ENCODE data around the gene TMEM151B.

TMEM151B gene

DNA sequence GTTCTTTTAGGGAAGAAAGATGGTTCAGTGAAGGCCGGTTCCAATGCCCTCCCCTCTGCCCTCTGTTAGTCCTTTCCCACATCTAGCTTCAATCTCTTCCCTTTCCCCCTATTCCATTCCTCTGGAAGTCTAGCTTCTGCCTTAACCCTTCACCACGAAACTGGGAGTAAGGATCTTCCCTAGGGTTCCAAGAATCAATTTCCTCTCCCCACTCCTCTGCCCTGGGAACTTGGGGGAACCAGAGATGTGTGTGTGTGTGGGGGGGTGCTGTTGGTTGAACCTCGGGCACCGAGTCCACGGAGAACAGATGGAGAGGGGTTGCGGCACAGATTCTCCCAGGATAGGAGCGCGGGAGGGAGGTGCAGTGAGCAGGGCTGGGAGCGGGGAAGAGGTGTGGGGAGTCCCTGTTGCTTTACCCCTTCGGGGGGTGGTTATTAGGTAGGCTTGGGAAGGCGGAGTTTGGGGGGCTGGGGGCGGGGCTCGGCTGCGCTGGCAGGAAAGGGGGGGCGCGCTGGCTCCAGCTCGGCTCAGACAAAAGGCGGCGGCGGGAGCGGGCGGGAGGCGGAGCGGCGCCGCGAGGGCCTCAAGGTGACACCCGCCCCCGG is at the start of gene TMEM151B:
Gene TMEM151B (plus strand): TSS at position 530 of the 605 bp plus-strand sequence. CDS start 293 bp downstream, outside the sequence.
- peak within 1 kb of the TSS; percentile 63 for H3K4me3 ChIP-seq (ENCODE audit: low read depth, low read length)
- peaks cover 19% of the 10 kb centered on the region for H3K4me1 ChIP-seq (ENCODE audit: control insufficient read depth, insufficient read depth, low read length)
- no peak within 1 kb of the TSS for H3K9ac ChIP-seq (ENCODE audit: low read depth, low read length)
- peaks cover 6% of the 10 kb centered on the region for H3K36me3 ChIP-seq (ENCODE audit: control insufficient read depth, insufficient read depth, low read length)
- H3K9me3 ChIP-seq (ENCODE audit: control insufficient read depth, insufficient read depth, low read length): no peaks in the 10 kb centered on the region
- H3K27me3 ChIP-seq (ENCODE audit: control insufficient read depth, insufficient read depth, low read length): peaks cover 24% of the 10 kb centered on the region

GRCh38 chr6:44220913-44221290 is 49.3 kb upstream of the TMEM151B start:
- H3K9me3 ChIP-seq (ENCODE audit: control insufficient read depth, insufficient read depth, low read length): no peaks in the 10 kb centered on the region
- no peaks in the 10 kb centered on the region for H3K27me3 ChIP-seq (ENCODE audit: control insufficient read depth, insufficient read depth, low read length)
- no peaks in the 10 kb centered on the region for H3K36me3 ChIP-seq (ENCODE audit: control insufficient read depth, insufficient read depth, low read length)
- peaks cover 35% of the 10 kb centered on the region for H3K4me1 ChIP-seq (ENCODE audit: control insufficient read depth, insufficient read depth, low read length)
- no peak overlapping the region for H3K4me3 ChIP-seq (ENCODE audit: low read depth, low read length)
- H3K9ac ChIP-seq (ENCODE audit: low read depth, low read length): no peak overlapping the region

- Histone ChIP-seq H3K36me3 (ENCODE audit: control insufficient read depth, insufficient read depth, low read length) (no peaks in the 10 kb centered on the region), H3K27me3 (ENCODE audit: control insufficient read depth, insufficient read depth, low read length) (no peaks in the 10 kb centered on the region), H3K9ac (ENCODE audit: low read depth, low read length) (no peak overlapping the region), H3K4me3 (ENCODE audit: low read depth, low read length) (no peak overlapping the region), H3K9me3 (ENCODE audit: control insufficient read depth, insufficient read depth, low read length) (no peaks in the 10 kb centered on the region), H3K4me1 (ENCODE audit: control insufficient read depth, insufficient read depth, low read length) (peaks cover 37% of the 10 kb centered on the region)
Observed at GRCh38 chr6:44221291-44221960, 48.8 kb upstream of the TMEM151B start.

GRCh38 chr6:44221961-44222335 is 48.3 kb upstream of the TMEM151B start:
- Histone ChIP-seq H3K9ac (ENCODE audit: low read depth, low read length) (no peak overlapping the region), H3K4me3 (ENCODE audit: low read depth, low read length) (no peak overlapping the region)

GRCh38 chr6:44222486-44223318 is 47.5 kb upstream of the TMEM151B start:
- Histone ChIP-seq H3K9me3 (ENCODE audit: control insufficient read depth, insufficient read depth, low read length) (no peaks in the 10 kb centered on the region), H3K36me3 (ENCODE audit: control insufficient read depth, insufficient read depth, low read length) (peaks cover 5% of the 10 kb centered on the region), H3K9ac (ENCODE audit: low read depth, low read length) (no peak overlapping the region), H3K27me3 (ENCODE audit: control insufficient read depth, insufficient read depth, low read length) (no peaks in the 10 kb centered on the region), H3K4me1 (ENCODE audit: control insufficient read depth, insufficient read depth, low read length) (peaks cover 35% of the 10 kb centered on the region), H3K4me3 (ENCODE audit: low read depth, low read length) (peak overlapping the region; percentile 64)

More at GRCh38 chr6:44221961-44222335, 48.3 kb upstream of the TMEM151B start:
- no peaks in the 10 kb centered on the region for H3K36me3 ChIP-seq (ENCODE audit: control insufficient read depth, insufficient read depth, low read length)
- H3K4me1 ChIP-seq (ENCODE audit: control insufficient read depth, insufficient read depth, low read length): peaks cover 38% of the 10 kb centered on the region
- H3K9me3 ChIP-seq (ENCODE audit: control insufficient read depth, insufficient read depth, low read length): no peaks in the 10 kb centered on the region
- H3K27me3 ChIP-seq (ENCODE audit: control insufficient read depth, insufficient read depth, low read length): no peaks in the 10 kb centered on the region

GRCh38 chr6:44223319-44224028 is 46.8 kb upstream of the TMEM151B start, which contains the start of gene SLC29A1:
Gene SLC29A1, plus strand, starts transcription at chr6:44223595. Its CDS starts 3,719 bp downstream, at chr6:44227314.
- Histone ChIP-seq H3K9me3 (ENCODE audit: control insufficient read depth, insufficient read depth, low read length) (no peaks in the 10 kb centered on the region), H3K4me3 (ENCODE audit: low read depth, low read length) (peak within 1 kb of the TSS; percentile 90), H3K27me3 (ENCODE audit: control insufficient read depth, insufficient read depth, low read length) (no peaks in the 10 kb centered on the region), H3K4me1 (ENCODE audit: control insufficient read depth, insufficient read depth, low read length) (peaks cover 27% of the 10 kb centered on the region), H3K9ac (ENCODE audit: low read depth, low read length) (peak within 1 kb of the TSS; percentile 4), H3K36me3 (ENCODE audit: control insufficient read depth, insufficient read depth, low read length) (peaks cover 8% of the 10 kb centered on the region)

- no peaks in the 10 kb centered on the region for H3K27me3 ChIP-seq (ENCODE audit: control insufficient read depth, insufficient read depth, low read length)
- H3K9ac ChIP-seq (ENCODE audit: low read depth, low read length): peak overlapping the region; percentile 4
- H3K36me3 ChIP-seq (ENCODE audit: control insufficient read depth, insufficient read depth, low read length): peaks cover 14% of the 10 kb centered on the region
- H3K4me3 ChIP-seq (ENCODE audit: low read depth, low read length): peak overlapping the region; percentile 90
- peaks cover 26% of the 10 kb centered on the region for H3K4me1 ChIP-seq (ENCODE audit: control insufficient read depth, insufficient read depth, low read length)
- no peaks in the 10 kb centered on the region for H3K9me3 ChIP-seq (ENCODE audit: control insufficient read depth, insufficient read depth, low read length)
Observed at GRCh38 chr6:44224029-44224964, 46.0 kb upstream of the TMEM151B start.

DNA sequence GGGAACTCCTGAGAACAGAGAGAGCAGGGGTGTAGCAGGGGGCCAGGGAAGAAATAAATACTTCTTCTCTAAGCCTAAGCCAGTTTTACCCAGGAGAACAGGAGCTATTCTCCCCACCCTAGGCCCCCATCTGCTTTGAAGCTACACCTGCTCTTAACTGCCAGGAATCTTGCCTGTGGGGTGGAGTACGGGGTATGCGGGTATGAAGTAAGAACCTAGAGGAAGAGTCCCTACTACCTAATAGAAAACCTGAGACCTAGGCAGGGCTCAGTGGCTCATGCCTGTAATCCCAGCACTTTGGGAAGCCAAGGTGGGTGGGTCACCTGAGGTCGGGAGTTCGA is 45.3 kb upstream of the TMEM151B start:
- no peaks in the 10 kb centered on the region for H3K9me3 ChIP-seq (ENCODE audit: control insufficient read depth, insufficient read depth, low read length)
- peaks cover 26% of the 10 kb centered on the region for H3K4me1 ChIP-seq (ENCODE audit: control insufficient read depth, insufficient read depth, low read length)
- no peaks in the 10 kb centered on the region for H3K27me3 ChIP-seq (ENCODE audit: control insufficient read depth, insufficient read depth, low read length)
- no peak overlapping the region for H3K9ac ChIP-seq (ENCODE audit: low read depth, low read length)
- H3K36me3 ChIP-seq (ENCODE audit: control insufficient read depth, insufficient read depth, low read length): peaks cover 20% of the 10 kb centered on the region
- H3K4me3 ChIP-seq (ENCODE audit: low read depth, low read length): peak overlapping the region; percentile 90

GRCh38 chr6:44225579-44226325 is 44.5 kb upstream of the TMEM151B start:
- Histone ChIP-seq H3K27me3 (ENCODE audit: control insufficient read depth, insufficient read depth, low read length) (no peaks in the 10 kb centered on the region), H3K9ac (ENCODE audit: low read depth, low read length) (peak overlapping the region; percentile 24), H3K4me3 (ENCODE audit: low read depth, low read length) (peak overlapping the region; percentile 18), H3K4me1 (ENCODE audit: control insufficient read depth, insufficient read depth, low read length) (peaks cover 26% of the 10 kb centered on the region), H3K9me3 (ENCODE audit: control insufficient read depth, insufficient read depth, low read length) (no peaks in the 10 kb centered on the region), H3K36me3 (ENCODE audit: control insufficient read depth, insufficient read depth, low read length) (peaks cover 26% of the 10 kb centered on the region)

DNA sequence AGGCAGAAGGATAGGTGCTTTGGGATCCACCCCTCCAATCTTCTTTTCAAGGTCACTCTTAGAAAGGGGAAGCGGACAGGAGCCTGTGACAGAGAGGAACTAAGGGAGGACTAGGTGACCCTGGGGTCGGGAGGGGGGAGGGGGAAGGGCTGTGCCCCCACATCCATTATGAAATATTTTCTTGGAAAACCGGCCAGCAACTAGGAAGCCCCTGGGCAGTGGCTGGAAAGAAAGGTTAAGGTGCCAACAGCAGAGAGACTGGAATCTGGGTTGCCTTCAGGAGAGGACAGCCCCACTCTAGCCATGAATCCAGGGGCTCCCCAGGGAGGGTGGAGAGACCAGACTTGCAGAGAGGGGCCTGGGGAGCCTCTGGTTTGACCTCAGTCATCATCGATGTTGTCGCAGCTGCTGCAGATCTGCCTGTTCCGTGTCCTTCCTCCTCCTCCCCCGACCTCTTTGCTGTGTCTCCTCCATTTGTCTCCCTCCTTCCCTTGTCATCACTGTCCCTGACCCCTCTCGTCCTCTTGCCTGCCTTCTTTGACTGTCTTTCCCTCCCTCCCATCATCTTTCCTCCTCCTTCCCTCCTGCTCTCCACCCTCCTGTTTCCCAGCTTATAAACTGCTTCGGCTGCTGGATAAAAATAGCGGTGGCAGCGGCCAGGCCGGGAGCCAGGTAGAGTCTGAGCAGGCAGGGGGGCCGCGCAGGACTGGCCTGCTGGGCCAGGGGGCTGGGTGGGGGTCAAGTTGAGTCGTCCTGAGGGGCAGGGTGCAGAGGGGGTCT is 43.7 kb upstream of the TMEM151B start:
- H3K4me3 ChIP-seq (ENCODE audit: low read depth, low read length): no peak overlapping the region
- no peaks in the 10 kb centered on the region for H3K27me3 ChIP-seq (ENCODE audit: control insufficient read depth, insufficient read depth, low read length)
- H3K36me3 ChIP-seq (ENCODE audit: control insufficient read depth, insufficient read depth, low read length): peaks cover 30% of the 10 kb centered on the region
- peaks cover 23% of the 10 kb centered on the region for H3K4me1 ChIP-seq (ENCODE audit: control insufficient read depth, insufficient read depth, low read length)
- no peaks in the 10 kb centered on the region for H3K9me3 ChIP-seq (ENCODE audit: control insufficient read depth, insufficient read depth, low read length)
- peak overlapping the region; percentile 24 for H3K9ac ChIP-seq (ENCODE audit: low read depth, low read length)

All from iPS-15b (cell line).